Left cardiac atrium (tissue), 4 donors: ENCODE measurements around the gene MAPKAPK5. TPM values are rescaled to one million over a fixed set of nuclear protein-coding genes. Genes with fewer than 3 reads are reported as not detected.
A peak's percentile ranks its signal among the peaks of the same experiment; 100 is the strongest.
"Not testable (repeated sequence)": the region's sequence is repeated elsewhere in the genome, so short reads cannot be mapped to it uniquely, and the experiment has no call there.

ENCODE experiments used
- ATAC-seq, 2 donors: fragments of 200-7000 bp; cut with Tn5 transposase; one replicate each; pipeline ENCODE4 v1.9.1; 2020; ENCODE audit warnings: mild to moderate bottlenecking in 2 of 2, moderate library complexity in 2 of 2
- DNase-seq: peaks from one replicate; pipeline ENCODE4 v3.0.0-alpha.2; 2020
- intact Hi-C, 2 donors: fragments of 100-400 bp; cut with DNase I; formaldehyde crosslinking; loops; one replicate each; pipeline versions ENCODE4 v1.14.1 to v1.15.1; 2022 to 2023
- long read RNA-seq: library from polyadenylated mRNA; unstranded; transcript quantifications from one replicate; pipeline ENCODE4 v2.0.0, GENCODE V29; 2021
- total RNA-seq, 2 donors: library from RNA; stranded (reverse); fragmentation: NEBNext Ultra II Directional; extraction: Animal tissue kit (Norgen Biotek cat#: 25700); gene quantifications; one replicate each; pipeline ENCODE4 v1.2.1, GENCODE V29; 2021
- donor health status: DM: no; HTN: yes; CAD: no.
- donor health status: DM: no; HTN: yes; CAD: no; lungs with severe emphysema.
- donor health status: DM: yes; HTN: yes; CAD: no.
- donor health status: Dilated cardiomyopathy.

Gene MAPKAPK5, protein sequence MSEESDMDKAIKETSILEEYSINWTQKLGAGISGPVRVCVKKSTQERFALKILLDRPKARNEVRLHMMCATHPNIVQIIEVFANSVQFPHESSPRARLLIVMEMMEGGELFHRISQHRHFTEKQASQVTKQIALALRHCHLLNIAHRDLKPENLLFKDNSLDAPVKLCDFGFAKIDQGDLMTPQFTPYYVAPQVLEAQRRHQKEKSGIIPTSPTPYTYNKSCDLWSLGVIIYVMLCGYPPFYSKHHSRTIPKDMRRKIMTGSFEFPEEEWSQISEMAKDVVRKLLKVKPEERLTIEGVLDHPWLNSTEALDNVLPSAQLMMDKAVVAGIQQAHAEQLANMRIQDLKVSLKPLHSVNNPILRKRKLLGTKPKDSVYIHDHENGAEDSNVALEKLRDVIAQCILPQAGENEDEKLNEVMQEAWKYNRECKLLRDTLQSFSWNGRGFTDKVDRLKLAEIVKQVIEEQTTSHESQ
- 10 to 100 TPM; 24.2 to 31.6 TPM for total RNA-seq
- long read RNA-seq, full-length matches to known transcripts: 2 of 9 reads
- long read RNA-seq, partial matches to known transcripts: 1 of 9 reads
- long read RNA-seq, other reads (novel, unspliced or antisense): 6 of 9 reads

DNA sequence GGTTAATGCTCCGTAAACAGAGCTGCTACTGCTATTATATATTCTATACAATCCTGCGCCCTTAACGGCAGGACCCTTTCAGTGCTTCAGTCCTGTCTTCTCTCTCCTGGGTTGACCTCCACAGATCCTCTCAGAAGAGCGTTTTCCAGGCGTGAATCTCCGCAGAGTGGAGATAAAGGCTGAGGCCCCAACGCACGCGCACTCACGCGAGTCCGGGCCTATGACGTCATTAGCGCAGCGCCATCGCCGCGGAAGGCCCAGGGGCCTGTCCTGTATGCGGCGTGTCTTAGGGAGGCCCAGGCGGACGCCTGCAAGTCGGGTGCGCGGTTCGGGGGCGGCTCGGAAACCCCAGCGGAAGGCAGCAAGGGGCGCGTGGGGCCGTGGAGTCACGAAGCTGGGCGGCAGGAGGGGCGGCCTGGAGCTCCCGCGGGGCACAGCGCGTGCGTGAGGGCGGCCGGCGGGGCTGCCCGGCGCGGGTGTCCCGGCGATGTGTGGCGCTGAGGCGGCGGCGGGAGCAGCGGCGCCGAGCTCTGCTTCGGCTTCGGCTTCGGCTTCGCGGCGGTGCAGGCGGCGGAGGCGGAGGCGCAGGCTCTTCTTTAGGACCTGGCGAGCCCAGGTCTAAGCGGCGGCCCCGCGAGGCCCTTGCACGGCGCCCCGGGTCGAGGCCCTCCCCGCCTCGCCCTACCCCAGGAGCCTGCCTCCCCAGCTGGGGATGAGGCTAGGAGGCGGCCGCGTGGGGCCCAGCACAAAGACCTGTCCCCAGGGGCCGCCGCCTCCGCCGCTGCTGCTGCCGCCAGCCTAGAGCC, at the start of gene MAPKAPK5:
MAPKAPK5 (plus strand) TSS at position 479 of the 806 bp plus-strand sequence. CDS start 506 bp downstream, outside the sequence.
- peak; percentile 95 for DNase-seq
- intact Hi-C loops: no loop called here
- peak; percentile 96 for ATAC-seq

- intact Hi-C loops: no loop called here
- DNase-seq (no peak), ATAC-seq (no peak)
Measured at GRCh38 chr12:111792856-111793235, 49.2 kb upstream of the MAPKAPK5 start.

DNA sequence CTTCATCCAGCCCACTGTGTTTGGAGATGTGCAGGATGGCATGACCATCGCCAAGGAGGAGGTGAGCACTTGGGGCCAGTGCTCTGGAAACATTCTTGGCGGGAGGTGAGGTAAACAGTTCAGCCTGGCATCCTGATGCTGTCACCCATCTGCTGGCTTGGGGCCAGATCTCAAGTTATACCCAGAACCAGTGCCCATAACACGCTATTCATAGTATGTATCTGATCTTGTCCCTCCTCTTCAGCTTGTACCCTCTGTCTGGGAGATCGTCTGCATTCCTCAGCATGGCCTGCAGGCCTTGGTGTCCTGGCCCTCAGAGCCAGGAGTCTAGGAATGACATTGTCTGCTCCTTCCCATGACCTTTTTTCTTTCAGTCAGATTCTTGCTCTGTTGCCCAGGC, 43.8 kb upstream of the MAPKAPK5 start:
- ATAC-seq (peak; percentile 30 to 70), DNase-seq (no peak)
- intact Hi-C loops: no loop called here

DNA sequence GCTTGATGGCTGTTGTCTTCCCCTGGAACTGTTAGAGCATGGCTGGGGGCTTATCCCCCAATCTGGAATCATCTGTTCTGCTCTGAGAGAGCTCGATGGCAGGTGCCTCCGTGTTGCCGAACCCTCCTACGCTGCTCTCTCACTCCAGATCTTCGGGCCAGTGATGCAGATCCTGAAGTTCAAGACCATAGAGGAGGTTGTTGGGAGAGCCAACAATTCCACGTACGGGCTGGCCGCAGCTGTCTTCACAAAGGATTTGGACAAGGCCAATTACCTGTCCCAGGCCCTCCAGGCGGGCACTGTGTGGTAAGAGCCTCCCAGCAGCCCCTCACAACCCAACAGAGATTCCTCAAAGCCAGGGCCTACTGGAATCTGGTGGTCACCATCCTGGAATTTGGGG, 42.3 kb upstream of the MAPKAPK5 start:
- ATAC-seq (no peak), DNase-seq (no peak)
- intact Hi-C loops: no loop called here

- no peak for DNase-seq
- intact Hi-C loops: no loop called here
Measured at GRCh38 chr12:111803038-111803626, 38.9 kb upstream of the MAPKAPK5 start.

DNA sequence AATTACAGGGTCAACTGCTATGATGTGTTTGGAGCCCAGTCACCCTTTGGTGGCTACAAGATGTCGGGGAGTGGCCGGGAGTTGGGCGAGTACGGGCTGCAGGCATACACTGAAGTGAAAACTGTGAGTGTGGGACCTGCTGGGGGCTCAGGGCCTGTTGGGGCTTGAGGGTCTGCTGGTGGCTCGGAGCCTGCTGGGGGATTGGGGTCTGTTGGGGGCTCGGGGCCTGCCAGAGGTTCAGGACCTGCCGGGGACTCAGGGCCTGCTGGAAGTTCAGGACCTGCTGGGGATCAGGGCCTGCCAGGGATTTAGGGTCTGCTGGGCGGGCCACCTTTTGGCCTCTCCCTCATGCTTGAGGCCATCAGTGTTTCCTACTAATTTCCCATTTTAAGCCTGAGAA, 38.2 kb upstream of the MAPKAPK5 start:
- ATAC-seq (no peak), DNase-seq (no peak)
- intact Hi-C loops: no loop called here

More at GRCh38 chr12:111803038-111803626, 38.9 kb upstream of the MAPKAPK5 start:
- ATAC-seq: no peak

DNA sequence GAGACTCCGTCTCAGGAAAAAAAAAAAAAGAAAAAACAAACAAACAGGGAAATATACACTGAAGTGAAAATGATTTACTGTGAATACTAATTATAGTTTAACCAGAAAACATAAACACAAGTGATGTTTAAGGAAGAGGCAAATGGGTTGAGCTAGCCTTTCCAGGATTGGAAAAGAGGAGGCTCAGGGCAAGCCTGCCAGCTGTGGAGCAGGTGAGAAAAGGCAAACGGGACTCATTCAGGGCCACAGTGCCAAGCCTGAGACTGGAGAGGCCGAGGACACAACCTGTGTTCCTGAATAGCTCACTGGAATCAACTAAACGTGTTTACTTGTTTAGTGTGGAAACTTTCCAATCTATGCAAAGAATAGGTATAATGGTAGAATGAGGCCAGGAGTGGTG, 35.7 kb upstream of the MAPKAPK5 start:
- no peak for DNase-seq
- intact Hi-C loops: no loop called here
- no peak for ATAC-seq

DNA sequence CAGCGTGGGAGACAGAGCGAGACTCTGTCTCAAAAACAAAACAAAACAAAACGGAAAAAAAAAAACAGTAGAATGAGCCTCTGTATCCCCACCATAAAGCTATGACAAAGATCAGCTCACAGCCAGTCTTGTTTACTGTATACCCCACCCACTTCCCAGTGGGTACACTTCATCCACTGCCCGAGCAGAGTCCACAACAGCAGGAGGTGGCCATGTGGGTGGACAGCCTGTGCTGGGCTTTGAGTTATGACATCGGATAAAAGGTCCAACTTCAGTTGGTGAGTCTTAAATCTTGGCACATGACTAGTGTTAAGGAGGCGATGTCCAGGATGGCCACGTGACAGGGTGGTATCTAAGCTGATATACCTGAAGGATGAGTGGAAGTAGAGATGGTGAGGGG, 34.8 kb upstream of the MAPKAPK5 start:
- no peak for DNase-seq
- intact Hi-C loops: no loop called here
- no peak for ATAC-seq

DNA sequence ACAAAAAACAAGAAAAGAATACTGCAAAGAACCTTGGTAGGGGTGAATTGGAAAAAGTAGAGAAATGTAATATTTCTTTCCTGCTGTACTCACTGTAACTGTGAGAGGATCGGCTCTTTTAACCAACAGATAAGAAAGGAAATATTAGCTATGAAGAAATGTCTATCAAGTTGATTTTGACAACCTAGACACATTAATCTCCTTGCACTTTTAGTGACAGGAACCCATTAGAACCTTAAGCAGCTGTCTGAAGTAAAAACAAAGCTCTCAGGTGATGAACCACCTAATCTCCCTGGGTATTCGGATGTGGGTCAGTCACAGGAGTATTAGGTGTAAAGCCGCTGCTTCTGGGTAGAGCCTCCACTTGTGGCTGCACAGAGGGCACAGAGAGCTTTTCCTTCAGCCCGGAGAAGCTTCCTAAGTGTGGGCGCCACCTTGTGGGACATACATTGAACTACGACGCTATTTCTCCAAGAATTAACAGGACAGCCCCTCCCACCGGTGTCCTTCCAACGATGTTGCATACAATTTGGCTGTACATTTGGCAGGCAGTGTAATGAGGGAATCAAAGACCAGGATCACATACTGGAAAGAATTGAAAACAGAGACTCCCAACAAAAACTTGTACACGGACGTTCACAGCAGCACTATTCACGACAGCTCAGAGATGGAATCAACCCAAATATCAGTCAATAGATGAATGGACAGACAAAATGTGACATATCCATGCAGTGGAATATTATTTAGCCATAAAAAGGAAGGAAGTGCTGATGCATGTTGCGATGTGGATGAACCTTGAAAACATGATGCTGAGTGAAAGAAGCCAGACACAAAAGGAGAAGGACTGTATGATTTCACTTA, 28.9 kb upstream of the MAPKAPK5 start:
- ATAC-seq: peak; percentile 92 to 94
- intact Hi-C loops: loop anchor here (2.0 to 5.0 kb wide), 2 partner anchors 56 to 60 kb away; no protein-coding TSS in a partner anchor
- peak; percentile 80 for DNase-seq

DNA sequence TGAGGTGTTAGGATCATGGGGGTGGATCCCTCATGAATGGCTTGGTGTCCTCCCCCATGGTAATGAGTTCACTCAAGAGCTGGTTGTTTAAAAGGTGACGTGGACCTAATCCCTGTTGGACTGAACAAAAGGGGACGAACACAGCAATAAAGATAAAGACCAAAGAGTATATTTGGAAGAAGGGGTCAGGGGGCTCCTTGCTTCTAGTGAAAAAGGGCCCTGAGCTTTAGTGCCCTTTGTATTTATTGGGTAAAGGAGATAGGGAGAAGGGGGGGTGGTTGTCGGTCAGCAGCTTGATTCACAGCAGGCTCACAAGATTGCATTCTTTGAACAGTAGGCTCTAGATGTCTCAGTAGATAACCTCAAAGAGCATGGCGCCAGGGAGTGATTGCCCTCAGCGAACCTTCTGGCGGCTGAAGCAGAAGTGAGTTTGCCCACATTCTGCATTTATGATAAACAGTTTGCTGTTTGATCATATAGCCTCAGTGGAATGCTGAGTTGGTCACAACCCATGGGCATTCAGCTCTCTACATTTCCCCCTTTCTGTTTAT, 25.9 kb upstream of the MAPKAPK5 start:
- no peak for ATAC-seq
- DNase-seq: no peak
- intact Hi-C loops: no loop called here

- intact Hi-C loops, ATAC-seq, DNase-seq: not testable (repeated sequence)
Measured at GRCh38 chr12:111816898-111817297, 25.1 kb upstream of the MAPKAPK5 start.

DNA sequence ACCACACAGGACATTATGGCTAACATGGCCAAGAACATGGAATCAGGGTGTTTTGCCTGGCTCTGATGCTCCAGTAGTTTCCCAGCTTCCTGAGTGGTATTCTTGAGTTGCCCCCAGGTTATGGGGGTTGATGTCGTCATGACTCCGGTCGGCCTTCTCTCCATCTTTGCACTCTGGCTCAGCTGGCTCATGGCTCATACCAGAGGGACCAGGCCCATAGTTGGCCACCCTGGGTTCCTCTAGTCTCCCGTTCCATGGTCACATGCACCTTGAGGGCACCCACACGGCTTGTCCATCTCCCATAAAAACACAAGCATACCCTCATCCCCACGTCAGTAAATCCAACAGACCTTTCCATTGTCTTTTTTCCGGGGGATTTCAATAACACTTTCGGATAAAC, 23.7 kb upstream of the MAPKAPK5 start:
- ATAC-seq (no peak), DNase-seq (no peak)
- intact Hi-C loops: no loop called here

GRCh38 chr12:111819191-111820158, 22.6 kb upstream of the MAPKAPK5 start:
- intact Hi-C loops: no loop called here
- DNase-seq (no peak), ATAC-seq (no peak)

DNA sequence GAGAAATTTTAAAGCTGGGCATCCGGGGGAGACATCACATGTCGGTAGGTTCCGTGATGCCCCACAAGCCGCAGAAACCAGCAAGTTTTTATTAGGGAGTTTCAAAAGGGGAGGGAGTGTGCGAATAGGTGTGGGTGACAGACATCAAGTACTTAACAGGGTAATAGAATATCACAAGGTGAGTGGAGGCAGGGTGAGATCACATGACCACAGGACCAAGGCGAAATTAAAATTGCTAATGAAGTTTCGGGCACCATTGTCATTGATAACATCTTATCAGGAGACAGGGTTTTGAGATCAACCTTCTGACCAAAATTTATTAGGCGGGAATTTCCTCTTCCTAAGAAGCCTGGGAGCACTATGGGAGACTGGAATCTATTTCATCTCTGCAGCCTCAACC, 21.2 kb upstream of the MAPKAPK5 start:
- ATAC-seq, intact Hi-C loops, DNase-seq: not testable (repeated sequence)

DNA sequence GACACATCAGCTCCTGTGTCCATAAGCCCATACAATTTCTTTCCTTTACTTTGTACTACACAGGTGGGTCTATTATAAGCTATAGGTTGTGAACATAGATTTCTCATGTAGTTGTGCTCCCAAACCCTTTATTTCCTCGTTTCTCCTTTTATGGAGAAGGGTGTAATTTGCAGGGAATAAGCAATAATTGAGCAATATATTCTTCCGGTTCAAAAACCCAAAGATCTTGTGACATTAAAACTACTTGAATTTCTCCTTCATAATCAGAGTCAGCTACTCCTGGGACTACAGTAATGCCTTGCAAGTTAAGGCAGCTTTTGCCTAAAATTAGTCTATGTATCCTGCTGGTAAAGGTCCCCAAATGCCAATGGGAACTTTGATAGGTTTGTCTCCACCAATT, 19.1 kb upstream of the MAPKAPK5 start:
- intact Hi-C loops: no loop called here
- ATAC-seq (no peak), DNase-seq (no peak)

DNA sequence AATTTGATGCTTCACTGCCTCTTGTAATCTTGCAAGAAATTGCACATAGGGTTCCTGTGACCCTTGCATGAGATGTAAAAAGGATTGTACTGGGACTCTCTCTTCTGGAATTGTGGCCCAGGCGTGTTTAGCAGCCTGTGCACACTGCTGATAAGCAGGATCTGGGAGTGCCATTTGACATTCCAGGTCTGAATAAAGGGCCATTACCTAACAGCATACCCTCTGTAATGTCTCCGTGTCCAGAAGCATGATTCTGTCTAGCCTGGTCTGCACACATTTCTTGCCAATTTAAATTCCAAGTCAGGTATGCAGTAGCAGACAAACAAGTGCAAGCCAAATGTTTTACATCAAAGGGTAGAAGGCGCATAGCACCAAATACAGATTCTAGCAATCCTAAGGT, 18.1 kb upstream of the MAPKAPK5 start:
- DNase-seq (no peak), ATAC-seq (no peak)
- intact Hi-C loops: no loop called here

- intact Hi-C loops, ATAC-seq, DNase-seq: not testable (repeated sequence)
Measured at GRCh38 chr12:111824312-111824711, 17.7 kb upstream of the MAPKAPK5 start.
